ENCODE results near the gene NT5C. TPM values are rescaled to one million over a fixed set of nuclear protein-coding genes. Genes with fewer than 3 reads are reported as not detected.

NT5C gene
- total and polyA plus RNA-seq, 12 donors, result 20.6 to 124 (median 65.2) TPM

DNA sequence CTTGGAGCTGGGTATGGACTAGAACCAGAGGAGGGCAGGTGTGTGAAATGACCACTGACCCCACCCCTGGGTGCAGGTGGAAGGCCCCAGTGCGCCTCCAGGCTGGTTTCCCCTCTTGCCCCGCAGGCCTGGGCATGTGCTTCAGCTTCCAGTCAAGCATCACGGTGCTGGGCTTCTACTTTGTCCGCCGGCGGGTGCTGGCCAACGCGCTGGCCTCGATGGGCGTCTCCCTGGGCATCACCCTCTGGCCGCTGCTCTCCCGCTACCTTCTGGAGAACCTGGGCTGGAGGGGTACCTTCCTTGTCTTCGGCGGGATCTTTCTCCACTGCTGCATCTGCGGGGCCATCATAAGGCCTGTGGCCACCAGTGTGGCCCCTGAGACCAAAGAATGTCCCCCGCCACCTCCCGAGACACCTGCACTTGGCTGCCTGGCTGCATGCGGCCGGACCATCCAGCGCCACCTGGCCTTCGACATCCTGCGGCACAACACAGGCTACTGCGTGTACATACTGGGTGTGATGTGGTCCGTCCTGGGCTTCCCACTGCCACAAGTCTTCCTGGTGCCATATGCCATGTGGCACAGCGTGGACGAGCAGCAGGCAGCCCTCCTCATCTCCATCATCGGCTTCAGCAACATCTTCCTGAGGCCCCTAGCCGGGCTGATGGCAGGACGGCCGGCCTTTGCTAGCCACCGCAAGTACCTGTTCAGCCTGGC is 31.5 kb downstream of the NT5C start:
- no peaks in the 10 kb centered on the region for H3K9me3 ChIP-seq (replicated peaks in 1 of 3)
- no peak overlapping the region for H3K27ac ChIP-seq
- H3K27me3 ChIP-seq, result no peaks in the 10 kb centered on the region
- H3K4me1 ChIP-seq (replicated peaks in 1 of 2), result peaks cover 6% of the 10 kb centered on the region in 2 donors
- intact Hi-C loops (cut with DNase I), result loop anchor here (10.0 kb wide), 2 partner anchors 45 to 135 kb away; no protein-coding TSS in a partner anchor
- no peak for DNase-seq
- H3K36me3 ChIP-seq (replicated peaks in 1 of 2), result no peaks in the 10 kb centered on the region
- TF ChIP-seq POLR2A (IDR thresholded peaks at IDR 0.05), result no peak
- TF ChIP-seq, protein P1, sequence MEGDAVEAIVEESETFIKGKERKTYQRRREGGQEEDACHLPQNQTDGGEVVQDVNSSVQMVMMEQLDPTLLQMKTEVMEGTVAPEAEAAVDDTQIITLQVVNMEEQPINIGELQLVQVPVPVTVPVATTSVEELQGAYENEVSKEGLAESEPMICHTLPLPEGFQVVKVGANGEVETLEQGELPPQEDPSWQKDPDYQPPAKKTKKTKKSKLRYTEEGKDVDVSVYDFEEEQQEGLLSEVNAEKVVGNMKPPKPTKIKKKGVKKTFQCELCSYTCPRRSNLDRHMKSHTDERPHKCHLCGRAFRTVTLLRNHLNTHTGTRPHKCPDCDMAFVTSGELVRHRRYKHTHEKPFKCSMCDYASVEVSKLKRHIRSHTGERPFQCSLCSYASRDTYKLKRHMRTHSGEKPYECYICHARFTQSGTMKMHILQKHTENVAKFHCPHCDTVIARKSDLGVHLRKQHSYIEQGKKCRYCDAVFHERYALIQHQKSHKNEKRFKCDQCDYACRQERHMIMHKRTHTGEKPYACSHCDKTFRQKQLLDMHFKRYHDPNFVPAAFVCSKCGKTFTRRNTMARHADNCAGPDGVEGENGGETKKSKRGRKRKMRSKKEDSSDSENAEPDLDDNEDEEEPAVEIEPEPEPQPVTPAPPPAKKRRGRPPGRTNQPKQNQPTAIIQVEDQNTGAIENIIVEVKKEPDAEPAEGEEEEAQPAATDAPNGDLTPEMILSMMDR (IDR thresholded peaks at IDR 0.05), result no peak
- H3K4me3 ChIP-seq, result no peak overlapping the region
- WGBS, 4 donors, result 91 to 99% (median 94%) methylated on average over 15 to 31 of the region's 31 CpGs

DNA sequence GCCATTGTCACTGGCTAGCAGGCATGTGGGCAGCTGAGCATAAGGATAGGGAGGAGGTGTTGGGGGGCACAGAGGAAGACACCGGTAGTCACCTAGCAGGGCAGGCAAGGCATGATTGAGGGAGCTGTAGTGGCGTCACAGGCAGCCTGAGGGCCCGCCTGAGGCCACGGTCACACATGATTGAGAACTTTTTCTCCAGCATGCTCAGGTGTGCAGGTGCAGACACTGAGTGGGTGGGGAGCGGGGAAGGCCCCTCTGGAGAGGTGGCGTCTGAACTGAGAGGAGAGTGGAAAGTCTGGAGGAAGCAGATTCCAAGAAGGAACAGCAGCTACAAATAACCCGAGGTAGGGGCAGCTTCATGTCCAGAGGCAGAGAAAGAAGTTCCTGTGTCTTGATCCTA is 32.7 kb downstream of the NT5C start:
- intact Hi-C loops (cut with DNase I), result no loop called here
- Histone ChIP-seq H3K4me3 (no peak overlapping the region), H3K27me3 (no peaks in the 10 kb centered on the region), H3K36me3 (replicated peaks in 1 of 2) (no peaks in the 10 kb centered on the region), H3K9me3 (replicated peaks in 1 of 3) (no peaks in the 10 kb centered on the region), H3K4me1 (replicated peaks in 1 of 2) (peaks cover 6% of the 10 kb centered on the region in 2 donors), H3K27ac (no peak overlapping the region)
- DNase-seq, result no peak
- TF ChIP-seq, protein P1 (IDR thresholded peaks at IDR 0.05), result no peak
- TF ChIP-seq POLR2A (IDR thresholded peaks at IDR 0.05), result no peak
- WGBS, 4 donors, result 78 to 89% (median 85%) methylated on average over 7 of the region's 7 CpGs

DNA sequence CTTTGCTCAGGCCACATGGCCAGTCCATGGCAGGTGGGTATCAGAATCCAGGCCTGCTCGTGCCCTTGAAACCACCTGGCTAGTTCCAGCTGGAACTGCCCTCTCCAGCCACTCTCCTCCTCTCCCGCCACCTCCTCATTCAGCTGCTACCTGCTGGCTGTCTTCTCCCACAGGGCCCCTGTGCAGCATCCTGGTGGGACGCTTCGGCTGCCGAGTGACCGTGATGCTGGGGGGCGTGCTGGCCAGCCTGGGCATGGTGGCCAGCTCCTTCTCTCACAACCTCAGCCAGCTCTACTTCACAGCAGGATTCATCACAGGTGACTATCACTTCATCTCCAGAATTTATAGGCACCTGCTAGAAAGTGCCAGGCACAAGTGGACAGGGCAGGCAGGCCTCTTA is 33.7 kb downstream of the NT5C start:
- no peaks in the 10 kb centered on the region for H3K27me3 ChIP-seq
- intact Hi-C loops (cut with DNase I), result no loop called here
- H3K27ac ChIP-seq, result no peak overlapping the region
- DNase-seq, result no peak
- no peaks in the 10 kb centered on the region for H3K36me3 ChIP-seq (replicated peaks in 1 of 2)
- TF ChIP-seq POLR2A (IDR thresholded peaks at IDR 0.05), result no peak
- TF ChIP-seq, protein P1 (IDR thresholded peaks at IDR 0.05), result no peak
- WGBS, 4 donors, result 92 to 98% (median 94%) methylated on average over 6 to 7 of the region's 7 CpGs
- no peak overlapping the region for H3K4me3 ChIP-seq
- H3K4me1 ChIP-seq (replicated peaks in 1 of 2), result peaks cover 6% of the 10 kb centered on the region in 2 donors
- H3K9me3 ChIP-seq (replicated peaks in 1 of 3), result no peaks in the 10 kb centered on the region

DNA sequence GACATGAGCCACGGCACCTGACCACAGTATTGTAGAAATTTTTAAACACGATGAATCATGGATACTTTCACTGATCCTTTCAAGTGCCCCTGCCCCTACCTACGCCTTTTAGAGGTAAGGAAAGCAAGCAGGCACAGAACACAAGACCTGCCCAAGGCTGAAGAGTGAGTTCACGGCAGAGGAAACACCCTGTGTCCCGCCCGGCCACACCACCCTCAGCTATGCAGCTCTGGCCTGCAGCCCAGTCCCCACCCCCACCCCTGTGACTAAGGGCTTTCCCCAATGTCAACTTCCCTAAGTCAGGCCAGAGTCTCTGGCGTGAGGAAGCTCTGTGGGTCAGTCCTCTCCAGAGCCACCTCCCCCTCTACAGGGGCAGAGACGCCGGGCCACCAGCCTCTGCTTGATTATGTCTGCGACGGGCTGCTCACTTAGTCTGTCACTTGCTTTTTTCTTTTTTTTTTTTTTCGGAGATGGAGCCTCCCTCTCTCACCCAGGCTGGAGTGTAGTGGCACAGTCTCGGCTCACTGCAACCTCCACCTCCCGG is 35.4 kb downstream of the NT5C start:
- H3K36me3 ChIP-seq (replicated peaks in 1 of 2), result no peaks in the 10 kb centered on the region
- H3K27ac ChIP-seq, result peak overlapping the region in 1 of 5 donors; percentile 75
- intact Hi-C loops (cut with DNase I), result no loop called here
- no peaks in the 10 kb centered on the region for H3K9me3 ChIP-seq (replicated peaks in 1 of 3)
- WGBS, 4 donors, result 18 to 34% (median 24%) methylated on average over 10 to 14 of the region's 14 CpGs
- no peak overlapping the region for H3K4me3 ChIP-seq
- peaks cover 6 to 10% of the 10 kb centered on the region in 2 donors for H3K4me1 ChIP-seq (replicated peaks in 1 of 2)
- no peak for TF ChIP-seq POLR2A (IDR thresholded peaks at IDR 0.05)
- TF ChIP-seq, protein P1 (IDR thresholded peaks at IDR 0.05), result no peak
- DNase-seq, result peak; percentile 65 to 88 (median 87)
- H3K27me3 ChIP-seq, result no peaks in the 10 kb centered on the region

Measured in adrenal gland (tissue), 12 donors.